Cardiac fibroblast (primary cell): Measurements from ENCODE around the gene ADGRA3.

Experiments
- DNase-seq, 2 donors: peaks; one replicate each; pipeline versions ENCODE4 v3.0.0 to v3.0.0-alpha.2; 2010; ENCODE audit warnings: low read depth in 2 of 2
- H3K4me3 ChIP-seq, 2 donors: replicated peaks in 1 of 2; 1 replicate in 1 of 2; 2 replicates in 1 of 2; pipeline ENCODE4 v1.5.1; 2011; ENCODE audit warnings: low read depth in 2 of 2, low read length in 2 of 2, mild to moderate bottlenecking in 2 of 2, moderate library complexity in 1 of 2
- CTCF ChIP-seq: IDR thresholded peaks from one replicate; pipeline ENCODE4 v1.5.1; 2011; ENCODE audit warnings: low read depth, mild to moderate bottlenecking, low read length, inconsistent platforms

The ADGRA3 gene

DNA sequence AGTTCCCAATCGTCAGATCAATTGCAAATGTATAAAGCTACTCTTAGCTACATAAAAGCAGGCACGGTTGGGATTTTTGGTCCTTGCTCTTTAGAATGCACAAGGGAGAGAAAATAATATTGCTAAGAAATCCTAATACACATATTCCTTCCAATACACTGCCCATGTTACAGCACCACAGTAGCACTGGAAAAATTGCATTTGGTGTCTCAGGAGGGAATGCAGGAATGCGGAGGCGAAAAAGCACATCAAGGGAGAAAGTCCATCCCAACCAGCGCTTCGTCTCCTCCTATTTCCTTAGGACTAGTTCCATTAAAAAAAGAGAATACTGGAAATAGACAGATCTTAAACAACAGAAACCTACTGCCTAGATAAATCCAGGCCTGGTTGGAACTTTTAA, 23.9 kb downstream of the ADGRA3 start:
- H3K4me3 ChIP-seq, result no peak overlapping the region
- no peak for TF ChIP-seq CTCF
- DNase-seq, result no peak

GRCh38 chr4:22490718-22491315, 25.0 kb downstream of the ADGRA3 start:
- TF ChIP-seq CTCF, result no peak
- no peak for DNase-seq
- no peak overlapping the region for H3K4me3 ChIP-seq

DNA sequence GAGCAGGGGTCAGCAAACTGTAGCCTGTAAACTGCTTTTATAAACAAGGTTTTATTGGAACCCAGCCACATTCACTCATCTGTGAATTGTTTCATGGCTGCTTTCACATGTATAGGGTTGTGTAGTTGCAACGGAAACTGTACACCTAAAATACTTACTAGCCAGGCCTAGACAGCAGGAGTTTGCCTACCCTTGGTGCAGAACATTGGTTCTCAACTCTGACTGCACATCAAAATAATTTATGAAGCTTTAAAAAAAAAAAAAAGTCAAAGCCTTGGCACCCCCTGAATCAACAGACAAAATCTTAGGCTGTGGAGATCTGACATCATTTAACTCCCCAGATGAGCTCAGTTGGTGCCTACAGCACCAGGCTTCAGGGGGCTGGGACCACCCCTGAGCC, 27.8 kb downstream of the ADGRA3 start:
- no peak for DNase-seq
- no peak for TF ChIP-seq CTCF
- H3K4me3 ChIP-seq, result no peak overlapping the region

GRCh38 chr4:22487328-22487727, 28.5 kb downstream of the ADGRA3 start:
- DNase-seq, result no peak
- no peak for TF ChIP-seq CTCF
- H3K4me3 ChIP-seq, result no peak overlapping the region

DNA sequence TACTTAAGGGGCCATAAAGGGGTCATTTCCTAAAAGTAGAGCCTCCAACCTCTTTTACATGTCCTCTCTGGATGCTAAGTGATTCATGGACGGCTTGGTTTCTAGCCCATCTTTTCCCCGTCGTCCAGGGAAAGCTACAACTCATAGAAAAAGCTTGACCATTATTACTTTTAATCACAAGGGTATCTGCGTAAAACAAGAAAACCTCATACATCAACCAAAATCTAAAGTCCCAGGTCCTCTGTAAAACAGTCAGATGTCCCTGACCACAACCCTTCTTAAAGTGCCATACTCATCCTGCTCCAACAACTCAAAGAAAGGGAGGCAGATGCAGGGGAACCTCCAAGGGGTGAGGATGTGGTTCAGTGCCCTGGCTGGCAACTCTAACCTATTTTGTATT, 29.6 kb downstream of the ADGRA3 start:
- DNase-seq, result no peak
- no peak overlapping the region for H3K4me3 ChIP-seq
- TF ChIP-seq CTCF, result no peak

- no peak overlapping the region for H3K4me3 ChIP-seq
- TF ChIP-seq CTCF, result no peak
- peak; percentile 50 to 76 for DNase-seq
Observed at GRCh38 chr4:22485737-22486136, 30.1 kb downstream of the ADGRA3 start.

GRCh38 chr4:22483551-22483981, 32.3 kb downstream of the ADGRA3 start:
- H3K4me3 ChIP-seq, result no peak overlapping the region
- DNase-seq, result peak; percentile 51 to 76
- no peak for TF ChIP-seq CTCF
